CD4-positive, alpha-beta T cell treated with Interleukin-10 for 1 hour (primary cell): ENCODE results near the gene HAL.
"Not testable (repeated sequence)": the region's sequence is repeated elsewhere in the genome, so short reads cannot be mapped to it uniquely, and the experiment has no call there.

Source experiments
- DNase-seq: peaks from one replicate; pipeline ENCODE4 v3.0.0-alpha.2; 2020

HAL gene

DNA sequence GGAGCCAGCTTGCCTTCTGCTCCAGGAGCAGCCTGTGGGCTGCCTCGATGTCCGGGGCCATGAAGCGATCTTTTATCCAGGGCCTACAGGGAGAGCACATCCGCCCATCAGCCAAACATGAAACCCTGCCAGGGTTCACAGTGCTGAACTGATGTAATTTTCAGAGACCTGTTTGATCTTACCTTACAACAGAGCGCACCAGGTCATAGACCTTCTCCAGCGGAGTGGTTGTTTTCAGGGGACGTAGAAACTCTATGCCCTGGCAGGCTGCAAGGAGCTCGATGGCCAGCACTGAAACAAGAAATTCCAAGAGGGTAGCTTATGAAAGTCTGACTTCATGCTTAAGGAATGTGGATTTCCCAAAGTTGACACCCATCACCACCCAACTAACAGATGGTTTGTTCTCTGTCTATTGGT lies 19.7 kb downstream of the HAL start:
- DNase-seq: no peak

DNA sequence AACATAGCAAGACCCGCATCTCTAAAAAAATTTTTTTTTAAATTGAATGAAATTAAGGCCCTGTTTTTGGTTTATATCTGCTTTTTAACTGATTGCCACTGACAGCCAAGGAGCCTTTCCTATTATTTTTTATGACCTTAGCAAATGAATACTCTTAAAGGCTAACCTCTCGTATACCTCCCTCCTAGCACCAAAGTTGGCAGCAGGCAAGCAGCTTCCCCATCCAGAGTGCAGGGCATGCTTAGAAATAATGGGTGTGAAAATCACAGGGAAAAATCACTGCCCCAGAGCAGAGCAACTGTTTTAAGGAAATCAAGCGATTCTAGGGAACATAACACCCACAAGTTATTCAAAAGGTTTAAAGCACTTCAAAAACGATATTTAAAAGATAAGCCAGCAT lies 20.7 kb downstream of the HAL start:
- no peak for DNase-seq

DNA sequence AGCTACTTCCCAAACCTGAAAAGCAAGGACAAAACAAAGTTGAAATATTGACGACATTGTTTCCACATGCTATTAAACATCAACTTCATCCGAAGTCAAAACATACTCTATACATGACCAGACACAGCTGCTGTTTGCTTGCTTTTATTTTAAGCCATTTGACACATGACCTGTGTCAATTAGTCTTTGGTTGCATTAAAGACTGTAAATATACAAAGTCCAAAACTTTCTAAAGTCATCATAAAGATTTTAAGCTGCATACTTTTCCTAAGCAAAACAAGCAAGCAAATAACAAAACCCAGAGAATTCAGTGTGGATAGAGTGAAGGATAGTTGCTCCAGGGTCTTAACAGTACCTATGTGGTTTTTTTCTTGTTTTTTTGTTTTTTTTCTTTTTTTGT lies 21.8 kb downstream of the HAL start:
- no peak for DNase-seq

DNA sequence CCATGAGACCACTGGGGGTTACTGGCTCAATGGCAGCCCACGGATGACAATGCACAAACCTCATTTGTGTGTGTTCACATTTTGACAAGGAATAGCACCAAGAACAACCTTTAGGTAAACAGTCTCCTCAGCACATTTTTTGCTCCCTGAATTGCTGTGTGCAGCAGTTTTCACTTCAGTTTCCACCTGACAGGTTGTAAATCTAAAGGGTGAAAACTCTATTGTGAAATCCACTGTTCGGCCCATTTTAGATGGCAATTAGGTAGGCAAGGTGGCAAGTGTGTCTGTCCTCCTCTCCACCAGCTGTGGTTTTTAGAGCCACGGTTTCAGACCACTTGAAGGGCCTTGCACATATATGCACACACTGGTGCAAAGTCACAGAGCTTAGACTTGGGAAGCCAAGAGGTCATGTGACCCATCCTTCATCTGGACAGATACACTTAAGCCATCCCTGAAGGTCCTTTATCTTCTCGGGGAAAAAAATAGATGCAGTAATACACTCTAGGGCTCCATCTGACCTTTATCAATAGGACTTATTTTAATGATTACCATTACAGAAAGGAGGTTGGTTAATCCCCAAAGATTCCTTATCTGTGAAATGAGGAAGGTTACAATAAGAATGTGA lies 23.2 kb downstream of the HAL start:
- DNase-seq: no peak

DNA sequence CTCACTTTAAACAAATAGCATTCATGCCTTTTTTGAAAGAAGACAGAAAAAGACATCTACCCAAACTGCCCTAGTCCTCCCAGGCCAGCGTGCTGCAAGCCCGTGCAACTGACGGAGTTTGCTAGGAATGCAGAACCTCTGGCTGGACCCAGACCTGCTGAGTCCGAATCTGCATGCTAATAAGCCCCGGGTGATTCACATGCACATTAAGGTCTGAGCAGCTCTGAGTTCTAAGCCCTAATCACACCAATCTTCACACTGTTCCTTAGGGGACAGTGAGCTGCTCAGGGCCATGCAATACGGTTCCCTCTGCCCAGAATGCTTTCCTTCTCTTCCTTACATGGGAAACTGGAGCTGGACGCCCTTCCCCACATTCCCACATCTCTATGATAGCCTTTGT lies 25.2 kb downstream of the HAL start:
- DNase-seq: no peak

DNA sequence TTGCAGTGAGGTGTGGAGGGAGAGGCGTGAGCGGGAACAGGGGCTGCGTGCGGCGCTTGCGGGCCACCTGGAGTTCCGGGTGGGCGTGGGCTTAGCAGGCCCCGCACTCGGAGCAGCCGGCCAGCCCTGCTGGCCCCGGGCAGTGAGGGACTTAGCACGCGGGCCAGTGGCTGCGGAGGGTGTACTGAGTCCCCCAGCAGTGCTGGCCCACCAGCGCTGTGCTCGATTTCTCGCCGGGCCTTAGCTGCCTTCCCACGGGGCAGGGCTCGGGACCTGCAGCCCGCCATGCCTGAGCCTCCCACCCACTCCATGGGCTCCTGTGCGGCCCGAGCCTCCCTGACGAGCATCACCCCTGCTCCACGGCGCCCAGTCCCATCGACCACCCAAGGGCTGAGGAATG lies 27.0 kb downstream of the HAL start:
- DNase-seq: not testable (repeated sequence)

DNA sequence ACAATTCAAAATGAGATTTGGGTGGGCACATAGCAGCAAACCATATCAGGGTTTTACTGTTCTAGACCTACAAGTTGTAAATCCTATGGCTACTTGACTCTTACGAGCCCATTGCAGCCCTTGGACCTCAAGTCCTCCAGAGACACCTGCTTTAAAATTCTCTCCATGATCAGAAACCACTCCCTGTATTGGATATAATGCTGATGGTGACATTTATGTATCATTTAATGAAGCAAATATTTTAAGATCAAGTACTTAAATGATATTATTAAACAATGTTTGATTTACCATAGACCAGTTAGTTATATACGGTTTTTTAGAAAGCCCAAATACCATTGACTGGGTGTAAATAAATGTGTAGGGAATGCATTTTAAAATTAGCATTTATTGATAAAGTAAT lies 28.8 kb downstream of the HAL start:
- no peak for DNase-seq

DNA sequence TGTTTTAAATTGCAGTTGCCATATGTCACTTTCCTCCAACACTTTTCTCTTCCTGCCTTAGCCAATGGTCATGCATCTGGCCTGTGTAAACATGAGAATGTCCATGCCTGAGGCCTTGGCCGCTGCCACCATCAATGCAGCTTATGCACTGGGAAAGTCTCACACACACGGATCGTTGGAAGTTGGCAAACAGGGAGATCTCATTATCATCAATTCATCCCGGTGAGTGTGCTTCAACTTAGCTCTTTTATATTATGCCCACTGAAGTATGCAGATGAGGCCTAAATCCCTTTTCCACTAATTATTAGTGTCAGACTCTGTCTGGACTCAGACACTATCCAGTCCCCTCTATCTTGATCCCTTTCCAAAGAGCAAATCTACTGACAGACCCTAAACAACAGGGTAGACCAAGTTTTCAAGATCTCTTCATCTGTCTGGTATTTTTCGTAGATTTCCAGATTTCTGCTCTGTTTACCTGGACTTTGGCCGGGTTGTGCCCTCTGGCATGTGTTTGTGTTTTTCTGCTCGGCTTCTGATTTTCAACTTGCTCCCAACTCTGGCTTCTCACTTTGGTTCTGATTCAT lies 29.8 kb downstream of the HAL start:
- DNase-seq: no peak

DNA sequence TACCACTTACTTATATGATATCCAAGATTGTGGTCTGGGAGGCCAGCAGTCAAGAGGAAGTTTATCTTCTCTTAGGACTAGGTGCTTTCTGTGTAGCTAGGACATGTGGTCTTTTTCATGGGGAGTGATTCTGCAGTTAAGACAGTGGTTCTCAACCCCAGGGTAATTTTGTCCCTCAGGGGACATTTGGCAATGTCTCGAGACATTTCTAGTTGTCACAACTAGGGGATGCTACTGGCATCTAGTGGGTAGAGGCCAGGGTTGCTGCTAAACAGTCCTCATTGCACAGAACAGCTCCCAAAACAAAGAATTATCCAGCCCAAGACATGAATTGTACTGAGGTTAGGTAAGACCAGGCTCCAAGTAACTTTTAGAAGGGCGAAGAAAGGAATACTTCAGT lies 33.0 kb downstream of the HAL start:
- DNase-seq: no peak

DNA sequence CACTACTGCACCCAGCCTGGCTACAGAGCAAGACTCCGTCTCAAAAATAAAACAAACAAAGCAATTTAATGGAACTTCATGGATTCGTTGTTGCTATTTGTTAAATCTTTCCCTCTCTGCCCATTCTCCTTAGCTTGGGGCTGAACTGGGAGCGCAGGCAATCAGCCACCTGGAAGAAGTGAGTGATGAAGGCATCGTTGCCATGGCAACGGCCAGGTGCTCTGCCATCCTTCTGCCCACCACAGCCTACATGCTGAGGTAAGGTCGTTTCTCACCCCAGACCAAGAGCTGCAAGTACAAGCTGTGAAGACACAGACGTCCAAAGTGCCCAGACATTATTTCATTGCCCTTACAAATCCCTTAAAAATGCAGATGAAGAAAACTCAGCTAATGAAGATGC lies 33.9 kb downstream of the HAL start:
- DNase-seq: no peak

DNA sequence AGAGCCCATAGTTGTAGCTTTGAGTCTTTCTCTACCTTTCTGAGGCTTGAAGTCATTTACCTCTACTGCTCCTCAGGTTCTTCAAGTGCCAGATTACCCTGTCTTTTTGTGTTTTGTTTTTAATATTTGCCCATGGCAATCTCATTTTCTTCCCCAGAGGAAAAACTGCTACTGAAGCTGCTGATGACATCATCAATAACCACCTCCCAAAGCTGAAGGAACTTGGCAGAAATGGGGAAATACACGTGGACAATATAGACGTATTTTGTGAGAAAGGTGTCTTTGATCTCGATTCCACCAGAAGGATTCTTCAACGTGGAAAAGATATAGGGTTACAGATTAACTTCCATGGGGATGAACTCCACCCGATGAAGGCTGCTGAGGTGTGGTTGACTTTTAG lies 35.9 kb downstream of the HAL start:
- no peak for DNase-seq

DNA sequence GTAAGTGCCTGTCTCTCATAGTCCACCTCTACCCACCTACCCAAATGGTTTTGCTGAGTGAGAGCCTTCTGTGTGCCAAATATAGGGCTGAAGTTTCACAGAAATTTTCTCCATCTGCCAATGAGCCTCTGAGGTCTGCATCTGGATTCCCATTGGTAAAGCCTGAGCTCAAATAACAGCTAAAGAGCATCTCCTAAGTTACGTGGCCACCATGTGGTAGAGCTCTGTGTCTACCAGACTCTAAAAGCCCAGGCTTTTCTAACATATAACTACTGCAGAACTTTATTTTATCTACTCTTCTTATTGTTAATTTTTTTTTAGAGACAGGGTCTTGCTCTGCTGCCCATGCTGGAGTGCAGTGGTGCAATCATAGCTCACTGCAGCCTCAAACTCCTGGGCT lies 37.0 kb downstream of the HAL start:
- no peak for DNase-seq

DNA sequence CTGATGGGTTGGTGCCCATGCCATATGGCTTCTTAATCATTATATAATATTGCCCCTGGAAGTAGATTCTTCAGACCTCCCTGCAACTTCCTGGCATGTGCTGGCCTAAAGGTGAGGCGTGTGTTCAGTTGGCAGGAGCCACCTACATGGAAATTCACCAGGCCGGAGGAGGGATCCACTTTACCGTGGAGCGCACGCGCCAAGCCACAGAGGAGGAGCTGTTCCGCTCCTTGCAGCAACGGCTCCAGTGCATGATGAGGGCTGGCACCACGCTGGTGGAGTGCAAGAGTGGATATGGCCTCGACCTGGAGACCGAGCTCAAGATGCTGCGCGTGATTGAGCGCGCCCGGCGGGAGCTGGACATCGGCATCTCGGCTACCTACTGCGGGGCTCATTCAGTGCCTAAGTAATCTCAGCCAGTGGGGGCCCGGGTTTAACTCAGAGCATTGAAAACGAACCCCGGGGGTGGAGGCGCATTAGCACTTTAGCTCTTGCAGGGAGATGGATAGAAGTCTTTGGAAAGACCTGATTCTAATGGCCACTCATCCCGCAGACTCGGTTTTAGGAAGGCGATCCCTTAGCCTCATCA lies 39.5 kb downstream of the HAL start:
- no peak for DNase-seq

DNA sequence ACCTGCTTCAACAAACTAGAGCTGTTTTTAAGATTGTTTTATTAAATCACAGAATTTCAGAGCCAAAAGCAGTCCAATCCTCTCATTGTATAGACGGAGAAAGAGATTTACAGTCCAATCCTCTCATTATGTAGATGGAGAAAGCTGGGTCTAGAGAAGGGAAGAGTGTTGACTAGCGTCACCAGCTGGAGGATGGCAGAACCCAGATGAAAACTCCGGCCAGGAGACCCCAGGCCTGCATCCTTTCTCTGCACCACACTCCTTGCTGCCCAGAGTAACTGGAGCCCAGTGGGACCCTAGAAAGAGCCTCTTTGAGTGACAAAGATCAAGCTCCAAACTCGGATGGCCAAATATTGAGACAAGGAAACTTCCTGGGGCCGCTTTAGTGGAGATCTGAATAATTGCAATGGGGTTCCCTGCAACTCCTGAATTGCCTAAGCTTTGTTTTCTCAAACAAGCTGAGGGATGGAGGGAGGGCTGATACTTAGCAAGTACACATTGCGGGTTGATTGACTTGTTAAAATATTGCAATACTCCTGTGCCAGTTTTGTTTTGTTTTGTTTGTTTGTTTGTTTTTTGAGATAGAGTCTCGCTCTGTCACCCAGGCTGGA lies 40.5 kb downstream of the HAL start:
- DNase-seq: no peak

DNA sequence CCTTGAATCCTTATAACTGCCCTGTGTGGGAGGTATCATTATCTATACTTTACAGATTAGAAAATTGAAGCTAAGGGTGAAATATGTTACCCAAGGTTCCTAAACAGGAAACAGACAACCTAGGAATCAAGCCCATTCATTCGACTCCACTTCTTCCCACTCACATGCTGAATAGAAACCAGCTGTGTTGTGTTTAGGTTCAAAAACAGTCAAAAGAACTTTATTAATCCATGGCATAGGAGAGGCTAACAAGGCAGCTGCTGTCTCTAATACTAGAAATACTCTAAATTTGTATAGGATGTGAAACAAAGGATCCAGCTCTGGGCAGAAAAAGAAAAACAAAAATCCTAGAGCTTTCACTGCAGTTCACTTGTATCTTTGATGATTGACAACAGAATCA lies 43.1 kb downstream of the HAL start:
- DNase-seq: no peak

DNA sequence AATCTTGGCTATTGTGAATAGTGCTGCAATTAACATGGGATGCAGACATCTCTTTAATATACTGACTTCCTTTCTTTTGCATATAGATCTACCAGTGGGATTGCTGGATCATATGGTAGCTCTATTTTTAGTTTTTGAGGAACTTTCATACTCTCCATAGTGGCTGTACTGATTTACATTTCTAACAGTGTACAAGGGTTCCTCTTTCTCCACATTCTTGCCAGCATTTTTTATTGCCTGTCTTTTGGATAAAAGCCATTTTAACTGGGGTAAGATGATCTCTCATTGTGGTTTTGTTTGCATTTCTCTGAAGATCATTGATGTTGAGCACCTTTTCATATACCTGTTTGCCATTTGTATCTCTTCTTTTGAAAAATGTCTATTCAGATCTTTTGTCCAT lies 44.6 kb downstream of the HAL start:
- no peak for DNase-seq

DNA sequence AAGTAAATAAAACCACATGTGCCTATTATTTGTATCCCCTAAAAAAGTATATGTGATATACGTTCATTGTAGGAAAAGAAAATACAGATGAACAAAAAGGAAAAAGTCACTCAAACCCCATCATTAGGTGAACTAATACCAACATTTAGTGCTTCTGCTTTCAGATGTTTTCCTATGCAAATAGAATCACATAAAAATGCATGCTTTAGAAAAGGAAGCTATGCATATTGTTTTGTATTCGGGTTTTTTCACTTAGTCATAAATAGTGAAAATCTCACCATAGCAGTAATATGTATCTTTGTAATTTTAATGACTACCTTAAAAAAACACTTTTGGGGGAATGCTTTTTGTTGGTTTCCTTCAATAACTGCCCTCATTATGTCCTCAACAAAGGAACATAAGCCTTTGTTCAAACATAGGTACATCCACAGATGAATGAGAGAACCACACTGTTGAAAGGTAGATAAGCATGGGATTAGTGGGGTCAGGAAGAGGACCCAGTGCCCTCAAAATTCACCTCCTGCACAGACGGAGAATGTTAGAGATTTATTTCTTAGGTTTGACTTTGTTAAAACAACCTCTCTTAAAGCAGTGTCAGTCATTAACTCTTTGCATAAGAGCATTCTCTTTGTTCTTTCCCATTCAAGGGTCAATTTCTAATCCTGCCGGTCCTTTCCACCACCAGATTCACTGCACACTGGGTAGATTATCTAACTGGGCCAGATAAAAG lies 46.5 kb downstream of the HAL start:
- DNase-seq: no peak

DNA sequence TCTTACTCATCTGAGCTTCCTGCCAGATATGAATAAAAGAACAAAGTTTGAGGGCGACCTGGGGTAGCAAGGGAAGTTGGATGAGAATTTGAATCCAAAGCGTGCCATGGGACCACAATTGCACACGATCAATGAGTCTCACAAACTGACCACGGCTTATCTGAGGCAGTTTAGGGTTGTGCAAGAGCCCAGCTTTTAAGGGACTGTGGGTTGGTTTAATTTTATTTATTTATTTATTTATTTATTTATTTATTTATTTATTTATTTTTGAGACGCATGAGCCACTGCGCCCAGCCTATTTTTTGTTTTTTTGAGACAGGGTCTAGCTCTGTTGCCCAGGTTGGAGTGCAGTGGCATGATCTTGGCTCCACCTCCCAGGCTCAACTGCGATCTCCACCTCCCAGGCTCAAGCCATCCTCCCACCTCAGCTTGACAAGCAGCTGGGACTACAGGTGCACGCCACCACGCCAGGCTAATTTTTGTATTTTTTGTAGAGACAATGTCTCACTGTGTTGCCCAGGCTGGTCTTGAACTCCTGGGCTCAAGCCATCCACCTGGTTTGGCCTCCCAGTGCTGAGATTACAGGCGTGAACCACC lies 51.9 kb downstream of the HAL start:
- DNase-seq: no peak

DNA sequence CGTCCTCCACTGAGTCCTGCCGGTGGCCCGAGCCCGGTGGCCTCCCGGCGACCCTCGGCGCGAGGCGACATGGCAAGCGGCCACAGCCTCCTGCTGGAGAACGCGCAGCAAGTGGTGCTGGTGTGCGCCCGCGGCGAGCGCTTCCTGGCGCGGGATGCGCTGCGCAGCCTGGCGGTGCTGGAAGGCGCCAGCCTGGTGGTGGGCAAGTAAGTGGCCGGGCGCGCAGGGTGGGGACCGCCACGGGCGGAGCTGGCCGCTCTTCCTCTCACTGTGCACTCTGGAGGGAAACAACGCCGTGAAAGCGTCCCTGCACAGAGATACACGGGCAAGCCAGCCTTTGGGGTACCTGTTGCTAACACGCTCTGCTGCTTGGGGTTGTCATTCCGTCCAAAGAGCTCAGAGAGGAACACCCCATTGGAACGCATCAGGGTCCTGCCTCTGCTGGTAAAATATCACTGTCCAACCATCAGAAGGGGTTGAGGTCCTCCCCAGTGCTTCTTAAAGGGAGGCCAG lies 52.8 kb downstream of the HAL start, which contains the start of gene AMDHD1:
Gene AMDHD1, plus strand, starts transcription at position 2 of the 513 bp plus-strand sequence. Its CDS starts 68 bp downstream, at position 70.
- DNase-seq: peak; percentile 61

DNA sequence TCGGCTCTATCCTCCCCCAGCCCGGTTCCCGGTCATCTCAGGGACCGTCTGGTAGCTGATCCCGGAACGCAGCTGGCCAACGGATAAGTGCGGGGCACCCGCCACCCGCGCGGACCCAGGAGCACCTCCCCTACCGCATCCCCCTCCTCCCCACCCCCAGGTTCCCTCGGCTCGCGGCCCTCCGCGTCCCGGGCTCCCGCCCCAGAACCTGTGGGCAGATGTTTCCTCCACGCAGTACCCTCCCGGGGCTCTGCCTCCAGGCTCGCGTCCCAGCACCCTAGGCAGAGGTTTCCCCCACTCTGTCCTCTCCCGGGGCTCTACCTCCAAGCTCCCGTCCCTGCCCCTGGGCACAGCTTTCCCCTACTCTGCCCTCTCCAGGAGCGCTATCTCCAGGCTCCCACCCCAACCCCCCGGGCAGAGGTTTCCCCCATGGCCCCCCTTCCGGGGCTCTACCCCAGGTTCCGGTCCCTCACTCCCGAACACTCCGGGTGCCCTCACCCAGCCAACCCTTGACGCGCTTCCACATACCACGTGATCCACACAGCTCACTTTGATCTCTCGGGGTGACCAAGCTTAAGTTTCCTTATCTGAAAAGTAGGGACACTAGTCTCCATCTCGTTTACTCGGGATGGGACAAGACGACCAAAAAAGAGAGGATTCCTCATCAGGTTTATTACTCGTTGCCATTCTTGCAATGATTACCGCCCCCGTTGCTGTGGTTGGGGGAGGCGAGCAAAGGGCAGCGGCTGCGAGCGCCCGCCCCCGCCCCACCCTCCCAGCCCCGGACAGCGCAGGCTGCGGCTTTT lies 53.4 kb downstream of the HAL start, which contains the start of gene CCDC38:
Gene CCDC38, minus strand, starts transcription at position 91 of the 806 bp plus-strand sequence. CDS start 6,105 bp downstream, outside the sequence.
- peak; percentile 86 for DNase-seq

DNA sequence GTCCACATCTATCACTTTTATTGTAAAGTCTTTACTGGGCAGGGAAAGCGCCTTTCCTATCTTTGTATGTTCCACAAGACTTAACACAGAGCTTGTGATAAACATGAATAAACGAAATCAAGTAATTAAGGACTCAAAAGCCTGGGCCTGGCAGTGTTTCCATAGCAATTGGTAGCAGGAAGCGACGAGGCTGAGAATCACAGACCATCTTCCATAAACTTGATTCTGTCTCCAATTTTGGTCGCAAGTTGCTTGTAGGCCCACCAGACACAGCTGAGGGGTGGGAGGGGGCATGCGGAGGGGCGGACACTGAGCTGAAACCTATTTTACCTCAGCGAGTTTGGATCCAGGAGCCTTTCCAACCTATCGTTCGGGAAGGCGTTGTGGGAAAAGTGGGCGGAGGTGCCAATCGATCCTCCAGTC lies 54.0 kb downstream of the HAL start:
- peak; percentile 11 for DNase-seq

DNA sequence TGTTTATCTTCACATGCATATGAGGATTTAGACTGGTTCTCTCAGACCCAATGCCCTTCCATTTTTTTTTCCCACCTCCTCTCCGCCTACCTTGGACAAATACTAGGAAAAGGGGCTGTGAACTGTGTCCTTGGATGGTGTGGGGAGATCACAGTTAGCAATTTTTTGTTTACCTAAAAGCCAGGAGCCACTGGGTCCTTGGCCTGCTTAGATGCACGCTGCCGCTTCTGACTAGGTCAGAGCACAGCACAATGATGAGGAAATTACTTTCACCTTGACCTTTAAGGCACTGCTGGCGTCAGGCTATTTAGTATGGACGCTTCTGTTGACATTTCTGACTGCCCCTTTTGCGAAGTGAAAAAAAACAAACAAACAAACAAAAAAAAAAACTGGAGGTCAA lies 55.6 kb downstream of the HAL start:
- DNase-seq: no peak
